Activated CD8-positive, alpha-beta memory T cell treated with anti-CD3 and anti-CD28 coated beads for 48 hours (primary cell): ENCODE measurements around the gene NUDCD3.

ENCODE experiments used
- DNase-seq, 3 experiments: peaks; one replicate each; pipeline ENCODE4 v3.0.0-alpha.2; 2020; ENCODE audit warnings: low read depth in 2 of 3, low spot score in 2 of 3

Gene NUDCD3

GRCh38 chr7:44372560-44373417 is 117.7 kb downstream of the NUDCD3 start:
- DNase-seq: no peak

GRCh38 chr7:44368885-44369284 is 121.6 kb downstream of the NUDCD3 start:
- DNase-seq: no peak

GRCh38 chr7:44368455-44368854 is 122.0 kb downstream of the NUDCD3 start:
- DNase-seq: no peak

GRCh38 chr7:44367475-44368043 is 122.9 kb downstream of the NUDCD3 start:
- no peak for DNase-seq

- no peak for DNase-seq
Measured at GRCh38 chr7:44366986-44367385, 123.5 kb downstream of the NUDCD3 start.

- DNase-seq: no peak
Measured at GRCh38 chr7:44353668-44354067, 136.8 kb downstream of the NUDCD3 start.

- DNase-seq: no peak
Measured at GRCh38 chr7:44348851-44349781, 141.3 kb downstream of the NUDCD3 start.

- no peak for DNase-seq
Measured at GRCh38 chr7:44348300-44348699, 142.2 kb downstream of the NUDCD3 start.

GRCh38 chr7:44347546-44348114 is 142.8 kb downstream of the NUDCD3 start:
- no peak for DNase-seq

- DNase-seq: no peak
Measured at GRCh38 chr7:44346063-44346462, 144.4 kb downstream of the NUDCD3 start.

- DNase-seq: no peak
Measured at GRCh38 chr7:44341401-44341800, 149.1 kb downstream of the NUDCD3 start.

GRCh38 chr7:44338600-44338999 is 151.9 kb downstream of the NUDCD3 start:
- no peak for DNase-seq

- DNase-seq: no peak
Measured at GRCh38 chr7:44336491-44336890, 154.0 kb downstream of the NUDCD3 start.

- DNase-seq: no peak
Measured at GRCh38 chr7:44335184-44335583, 155.3 kb downstream of the NUDCD3 start.

- DNase-seq: no peak
Measured at GRCh38 chr7:44334734-44335097, 155.7 kb downstream of the NUDCD3 start.

GRCh38 chr7:44333911-44334733 is 156.3 kb downstream of the NUDCD3 start:
- no peak for DNase-seq

- DNase-seq: no peak
Measured at GRCh38 chr7:44331682-44332081, 158.8 kb downstream of the NUDCD3 start.

- DNase-seq: no peak
Measured at GRCh38 chr7:44330331-44330730, 160.1 kb downstream of the NUDCD3 start.

- no peak for DNase-seq
Measured at GRCh38 chr7:44329888-44330287, 160.6 kb downstream of the NUDCD3 start.
